ENCODE results near the gene RRP9. TPM values are rescaled to one million over a fixed set of nuclear protein-coding genes. Genes with fewer than 3 reads are reported as not detected.
A peak's percentile ranks its signal among the peaks of the same experiment; 100 is the strongest.

The RRP9 gene
- total and polyA plus RNA-seq, 9 donors = 4.9 to 32.7 (median 16.8) TPM

GRCh38 chr3:51982838-51983577 is 41.3 kb upstream of the RRP9 start, which contains the start of gene ACY1:
Gene ACY1, plus strand, starts transcription at chr3:51983535. Its CDS starts 530 bp downstream, at chr3:51984065.
- no peaks in the 10 kb centered on the region for H3K27me3 ChIP-seq
- H3K4me3 ChIP-seq = peak within 1 kb of the TSS; percentile 61
- WGBS, 3 donors = 0 to 1% (median 1%) methylated on average over 40 to 68 of the region's 68 CpGs
- intact Hi-C loops (cut with DNase I) = no loop called here
- no peaks in the 10 kb centered on the region for H3K36me3 ChIP-seq
- TF ChIP-seq EP300 (IDR thresholded peaks at IDR 0.05) = no peak
- TF ChIP-seq POLR2A (IDR thresholded peaks at IDR 0.05) = peak; percentile 41
- no peak for TF ChIP-seq CTCF (IDR thresholded peaks at IDR 0.05)
- peak within 1 kb of the TSS; percentile 65 to 96 for H3K27ac ChIP-seq
- H3K4me1 ChIP-seq (ENCODE audit: insufficient read depth) = peaks cover 9% of the 10 kb centered on the region
- no peaks in the 10 kb centered on the region for H3K9me3 ChIP-seq
- peak; percentile 83 to 89 (median 85) for DNase-seq

- Histone ChIP-seq H3K36me3 (no peaks in the 10 kb centered on the region), H3K27me3 (no peaks in the 10 kb centered on the region), H3K4me1 (ENCODE audit: insufficient read depth) (peaks cover 9% of the 10 kb centered on the region), H3K9me3 (no peaks in the 10 kb centered on the region), H3K27ac (peak overlapping the region; percentile 65 to 96), H3K4me3 (peak overlapping the region; percentile 61)
- TF ChIP-seq POLR2A (IDR thresholded peaks at IDR 0.05) (no peak), CTCF (IDR thresholded peaks at IDR 0.05) (peak in 1 of 3 donors; percentile 27)
- DNase-seq = no peak
- intact Hi-C loops (cut with DNase I) = no loop called here
- WGBS, 3 donors = 8 to 16% (median 14%) methylated on average over 4 of the region's 4 CpGs
These were observed 40.7 kb upstream of the RRP9 start for GRCh38 chr3:51982352-51982837.

- Histone ChIP-seq H3K9me3 (no peaks in the 10 kb centered on the region), H3K4me1 (ENCODE audit: insufficient read depth) (peaks cover 9% of the 10 kb centered on the region), H3K27ac (no peak overlapping the region), H3K4me3 (no peak overlapping the region), H3K36me3 (no peaks in the 10 kb centered on the region), H3K27me3 (no peaks in the 10 kb centered on the region)
- intact Hi-C loops (cut with DNase I) = no loop called here
- 93 to 98% (median 97%) methylated on average over 10 of the region's 10 CpGs for WGBS, 3 donors
- no peak for TF ChIP-seq POLR2A (IDR thresholded peaks at IDR 0.05)
- TF ChIP-seq EP300 (IDR thresholded peaks at IDR 0.05) = no peak
- TF ChIP-seq CTCF (IDR thresholded peaks at IDR 0.05) = no peak
- DNase-seq = no peak
These were observed 38.5 kb upstream of the RRP9 start for GRCh38 chr3:51980253-51980652.

- Histone ChIP-seq H3K4me1 (ENCODE audit: insufficient read depth) (peaks cover 5% of the 10 kb centered on the region), H3K4me3 (no peak overlapping the region), H3K9me3 (no peaks in the 10 kb centered on the region), H3K36me3 (no peaks in the 10 kb centered on the region), H3K27ac (no peak overlapping the region), H3K27me3 (no peaks in the 10 kb centered on the region)
- WGBS, 3 donors = 71 to 75% (median 73%) methylated on average over 4 of the region's 4 CpGs
- no peak for DNase-seq
- intact Hi-C loops (cut with DNase I) = no loop called here
- TF ChIP-seq CTCF (IDR thresholded peaks at IDR 0.05) (no peak), EP300 (IDR thresholded peaks at IDR 0.05) (no peak)
These were observed 36.4 kb upstream of the RRP9 start for GRCh38 chr3:51978143-51978502.
